Endothelial cell of umbilical vein (primary cell): ENCODE measurements around the gene POC5. TPM values are rescaled to one million over a fixed set of nuclear protein-coding genes. Genes with fewer than 3 reads are reported as not detected.

ENCODE experiments used
- BruUV-seq: library from RNA; stranded (reverse); fragments of 400-500 nt; replicated peaks from 2 replicates; lab custom pipeline; 2021; lab: Mats Ljungman, UMichigan
- CTCF ChIA-PET: fragments of 300-600, 350-600 bp; sonication (Branson Sonifier 250); formaldehyde crosslinking; loops from one replicate; lab custom pipeline; 2021; ENCODE audit warnings: antibody characterized with exemption, inconsistent platforms; lab: Charles Lee
- POLR2A ChIA-PET: fragments of 300-600, 350-600 bp; sonication (Branson Sonifier 250); formaldehyde crosslinking; loops from one replicate; lab custom pipeline; 2021; ENCODE audit warnings: antibody characterized with exemption, inconsistent platforms; lab: Charles Lee
- DNase-seq: peaks from one replicate; pipeline ENCODE4 v3.0.0-alpha.2; 2011; ENCODE audit warnings: low read depth, low spot score
- FAIRE-seq: peaks from 2 replicates; lab custom pipeline; 2011; peaks lifted over from hg19 to GRCh38; lab: Jason Lieb, UNC
- H2AFZ ChIP-seq: 2 replicates; pipeline ENCODE4 v1.6.0; 2012; ENCODE audit warnings: low read depth, low read length, control low read depth, inconsistent platforms
- H3K27ac ChIP-seq: 2 replicates; pipeline ENCODE4 v1.5.1; 2011; ENCODE audit warnings: low read depth, mild to moderate bottlenecking, control low read depth, low read length, moderate library complexity; ENCODE audit not compliant: insufficient read depth
- H3K27me3 ChIP-seq, 2 experiments: 2 replicates each; pipeline versions ENCODE4 v1.6.0 to v1.6.1; 2011; ENCODE audit warnings: low read length in 2 of 2, mixed read lengths in 1 of 2; ENCODE audit not compliant: control insufficient read depth in 2 of 2, insufficient read depth in 2 of 2
- H3K36me3 ChIP-seq, 2 experiments: 2 replicates in 1 of 2; 3 replicates in 1 of 2; pipeline ENCODE4 v1.5.1; 2011; ENCODE audit warnings: low read length in 2 of 2, mild to moderate bottlenecking in 1 of 2, moderate library complexity in 1 of 2; ENCODE audit not compliant: control insufficient read depth in 2 of 2, insufficient read depth in 2 of 2; ENCODE audit errors: extremely low read depth in 1 of 2
- H3K4me1 ChIP-seq: 3 replicates; pipeline ENCODE4 v1.5.1; 2011; ENCODE audit warnings: mild to moderate bottlenecking, low read length; ENCODE audit not compliant: control insufficient read depth, insufficient read depth; ENCODE audit errors: extremely low read depth
- H3K4me2 ChIP-seq: 2 replicates; pipeline ENCODE4 v1.6.1; 2011; ENCODE audit warnings: low read length, control low read depth, mixed read lengths; ENCODE audit not compliant: insufficient read depth
- H3K4me3 ChIP-seq, 3 experiments: fragments of 200-600 bp in 1 of 3; sonication (generic), shearing (Covaris generic) in 1 of 3; replicated peaks in 1 of 3; 2 replicates each; pipeline ENCODE4 v1.5.1; 2011 to 2016; ENCODE audit warnings: control low read depth in 3 of 3, low read length in 3 of 3, mild to moderate bottlenecking in 2 of 3, inconsistent platforms in 1 of 3, low read depth in 1 of 3, moderate library complexity in 1 of 3; ENCODE audit not compliant: insufficient read depth in 1 of 3
- H3K79me2 ChIP-seq: 2 replicates; pipeline ENCODE4 v1.6.0; 2012; ENCODE audit warnings: low read length, inconsistent platforms; ENCODE audit not compliant: control insufficient read depth, insufficient read depth
- H3K9ac ChIP-seq: replicated peaks from 2 replicates; pipeline ENCODE3; 2011; ENCODE audit warnings: low read length, control low read depth; ENCODE audit not compliant: insufficient read depth; ENCODE audit errors: extremely low read depth
- H3K9me1 ChIP-seq: replicated peaks from 3 replicates; pipeline ENCODE4 v1.6.0; 2011; ENCODE audit warnings: mild to moderate bottlenecking, low read length; ENCODE audit not compliant: control insufficient read depth, insufficient read depth; ENCODE audit errors: extremely low read depth
- H3K9me3 ChIP-seq: replicated peaks from 2 replicates; pipeline ENCODE4 v1.5.1; 2012; ENCODE audit warnings: low read length, inconsistent platforms; ENCODE audit not compliant: control insufficient read depth, insufficient read depth
- H4K20me1 ChIP-seq: replicated peaks from 2 replicates; pipeline ENCODE3; 2011; ENCODE audit warnings: mild to moderate bottlenecking, low read length; ENCODE audit not compliant: control insufficient read depth, insufficient read depth; ENCODE audit errors: extremely low read depth
- EZH2 ChIP-seq: IDR thresholded peaks from 2 replicates; pipeline ENCODE4 v1.6.1; 2012; ENCODE audit warnings: borderline replicate concordance, low read depth, mild to moderate bottlenecking, moderate library complexity, low read length, inconsistent platforms; ENCODE audit not compliant: severe bottlenecking
- FOS ChIP-seq: IDR thresholded peaks from 2 replicates; pipeline ENCODE4 v1.6.1; 2011; ENCODE audit warnings: mild to moderate bottlenecking, low read length, moderate library complexity, borderline replicate concordance; ENCODE audit not compliant: insufficient read depth
- JUN ChIP-seq: IDR thresholded peaks from 2 replicates; pipeline ENCODE4 v1.6.1; 2011; ENCODE audit warnings: borderline replicate concordance, low read depth; ENCODE audit not compliant: insufficient read length, insufficient read depth
- POLR2AphosphoS5 ChIP-seq: IDR thresholded peaks from 2 replicates; pipeline ENCODE4 v1.6.1; 2012; ENCODE audit warnings: low read depth, mild to moderate bottlenecking, control low read depth, low read length, moderate library complexity; ENCODE audit not compliant: insufficient read depth
- dilution Hi-C: fragments of 300-500 bp; cut with MboI; formaldehyde crosslinking; loops from one replicate; pipeline ENCODE4 v1.15.0; 2019; ENCODE audit warnings: low sequenced_read_pairs; ENCODE audit not compliant: extremely low pct_ligation_motif_present
- intact Hi-C: fragments of 100-400 bp; cut with micrococcal nuclease; formaldehyde crosslinking; loops from one replicate; pipeline ENCODE4 v1.10.0; 2022
- polyA plus RNA-seq, 4 experiments: library from polyadenylated mRNA; depleted of rRNA in 3 of 4; stranded (reverse) in 3 of 4; unstranded in 1 of 4; fragments of >200 nt; gene quantifications; 2 replicates each; pipeline versions ENCODE4 v1.2.1 to v1.2.3, GENCODE V29; 2011 to 2012; ENCODE audit warnings: missing spikeins in 1 of 4
- total RNA-seq: library from RNA; stranded (reverse); gene quantifications from 2 replicates; pipeline ENCODE4 v1.2.3, GENCODE V29; 2021
- TF ChIP-seq, protein P1 (sequence below), 2 donors: IDR thresholded peaks; 1 replicate in 1 of 2; 2 replicates in 1 of 2; pipeline ENCODE4 v1.5.1; 2011; ENCODE audit warnings: low read length in 2 of 2, mild to moderate bottlenecking in 2 of 2, moderate library complexity in 2 of 2, control low read depth in 1 of 2, inconsistent platforms in 1 of 2, low read depth in 1 of 2; ENCODE audit not compliant: insufficient read depth in 1 of 2; ENCODE audit errors: extremely low read depth in 1 of 2

Gene POC5
- total and polyA plus RNA-seq, 2 donors (not counting 3 experiments of a cell fraction or from before 2014, with no cell fraction given): 8.3 to 15.9 TPM

DNA sequence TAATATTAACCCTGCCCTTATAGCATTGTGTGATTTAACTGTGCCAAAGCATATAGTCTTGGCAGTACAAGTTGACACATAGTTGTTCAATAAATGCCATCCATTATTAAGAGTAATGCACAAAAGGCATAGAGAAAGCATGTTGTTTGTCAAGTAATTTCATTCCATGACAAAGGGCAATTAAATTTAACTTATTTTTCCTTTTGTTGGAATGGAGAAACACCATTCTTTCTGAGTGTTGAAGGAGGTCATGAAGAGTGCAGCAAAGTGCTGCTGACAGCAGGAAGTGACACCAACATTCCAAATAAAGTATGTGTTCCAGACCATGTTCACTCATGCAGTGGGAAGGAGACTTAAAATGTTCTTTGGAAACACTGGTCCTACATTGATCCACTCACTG, 76.8 kb downstream of the POC5 start:
- intact Hi-C loops (loop anchor here (5.0 kb wide), 1 partner anchor 37 kb away; no protein-coding TSS in a partner anchor), dilution Hi-C loops (no loop called here)
- Histone ChIP-seq H3K4me3 (peak overlapping the region in 1 of 3 experiments; percentile 38), H3K36me3 (no peaks in the 10 kb centered on the region), H2AFZ (peak overlapping the region; percentile 34), H3K27me3 (no peaks in the 10 kb centered on the region), H3K4me2 (peak overlapping the region; percentile 99), H3K27ac (peak overlapping the region; percentile 98), H3K9me1 (no peaks in the 10 kb centered on the region), H3K79me2 (no peaks in the 10 kb centered on the region), H3K4me1 (peaks cover 18% of the 10 kb centered on the region), H3K9ac (peak overlapping the region; percentile 80), H4K20me1 (no peaks in the 10 kb centered on the region), H3K9me3 (no peaks in the 10 kb centered on the region)
- ChIA-PET POLR2A (no interaction called here), CTCF (interaction anchor here (1.6 to 2.5 kb wide), 2 partner anchors 29 to 41 kb away, joined by 6 read pairs; no protein-coding TSS in a partner anchor)
- peak; percentile 85 for FAIRE-seq
- DNase-seq: peak; percentile 83
- TF ChIP-seq JUN (peak; percentile 75), EZH2 (no peak), POLR2AphosphoS5 (peak; percentile 12), FOS (peak; percentile 37)
- TF ChIP-seq, protein P1, sequence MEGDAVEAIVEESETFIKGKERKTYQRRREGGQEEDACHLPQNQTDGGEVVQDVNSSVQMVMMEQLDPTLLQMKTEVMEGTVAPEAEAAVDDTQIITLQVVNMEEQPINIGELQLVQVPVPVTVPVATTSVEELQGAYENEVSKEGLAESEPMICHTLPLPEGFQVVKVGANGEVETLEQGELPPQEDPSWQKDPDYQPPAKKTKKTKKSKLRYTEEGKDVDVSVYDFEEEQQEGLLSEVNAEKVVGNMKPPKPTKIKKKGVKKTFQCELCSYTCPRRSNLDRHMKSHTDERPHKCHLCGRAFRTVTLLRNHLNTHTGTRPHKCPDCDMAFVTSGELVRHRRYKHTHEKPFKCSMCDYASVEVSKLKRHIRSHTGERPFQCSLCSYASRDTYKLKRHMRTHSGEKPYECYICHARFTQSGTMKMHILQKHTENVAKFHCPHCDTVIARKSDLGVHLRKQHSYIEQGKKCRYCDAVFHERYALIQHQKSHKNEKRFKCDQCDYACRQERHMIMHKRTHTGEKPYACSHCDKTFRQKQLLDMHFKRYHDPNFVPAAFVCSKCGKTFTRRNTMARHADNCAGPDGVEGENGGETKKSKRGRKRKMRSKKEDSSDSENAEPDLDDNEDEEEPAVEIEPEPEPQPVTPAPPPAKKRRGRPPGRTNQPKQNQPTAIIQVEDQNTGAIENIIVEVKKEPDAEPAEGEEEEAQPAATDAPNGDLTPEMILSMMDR (IDR thresholded peaks at IDR 0.05; ENCODE audit: extremely low read depth in 1 of 2, insufficient read depth in 1 of 2, low read depth in 1 of 2, low read length in 2 of 2): no peak
- BruUV-seq: no TSS peak
